Endometrial microvascular endothelial cells (primary cell): Measurements from ENCODE around the gene TMEM120B. TPM values are rescaled to one million over a fixed set of nuclear protein-coding genes. Genes with fewer than 3 reads are reported as not detected.
"Not testable (repeated sequence)": the region's sequence is repeated elsewhere in the genome, so short reads cannot be mapped to it uniquely, and the experiment has no call there.

Experiments used
- in situ Hi-C: cut with HindIII; loops from 2 replicates; pipeline ENCODE4 v1.10.0; 2017; ENCODE audit warnings: low sequenced_read_pairs, low pct_unique_long_range_greater_than_20kb; ENCODE audit errors: inconsistent ontology term
- total RNA-seq: library from RNA; depleted of rRNA; stranded (reverse); fragments of >200 nt; gene quantifications from one replicate; pipeline ENCODE4 v1.2.3, GENCODE V29; 2015; ENCODE audit errors: inconsistent ontology term

The TMEM120B gene
- total RNA-seq, 1 donor from 2014 or later, result 9.8 TPM

DNA sequence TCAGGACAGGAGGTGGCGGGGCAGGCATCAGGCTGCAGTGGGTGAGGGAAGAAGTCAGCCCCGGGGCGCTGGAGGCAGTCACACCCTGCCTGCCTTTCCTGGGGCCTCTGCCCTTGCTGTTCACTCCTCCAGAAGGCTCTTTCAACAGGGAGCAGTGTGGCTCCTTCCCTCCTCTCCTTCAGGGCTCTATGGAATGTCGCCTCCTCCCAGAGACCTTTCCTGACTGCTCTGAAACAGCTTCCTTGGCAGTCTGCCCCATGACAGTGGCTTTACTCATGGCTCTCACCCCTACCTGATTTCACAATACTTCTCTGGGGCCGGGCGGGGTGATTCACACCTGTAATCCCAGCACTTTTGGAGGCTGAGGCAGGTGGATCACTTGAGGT lies 73.9 kb downstream of the TMEM120B start:
- in situ Hi-C loops, result no loop called here

GRCh38 chr12:121787063-121788025 lies 74.8 kb downstream of the TMEM120B start:
- in situ Hi-C loops, result no loop called here

DNA sequence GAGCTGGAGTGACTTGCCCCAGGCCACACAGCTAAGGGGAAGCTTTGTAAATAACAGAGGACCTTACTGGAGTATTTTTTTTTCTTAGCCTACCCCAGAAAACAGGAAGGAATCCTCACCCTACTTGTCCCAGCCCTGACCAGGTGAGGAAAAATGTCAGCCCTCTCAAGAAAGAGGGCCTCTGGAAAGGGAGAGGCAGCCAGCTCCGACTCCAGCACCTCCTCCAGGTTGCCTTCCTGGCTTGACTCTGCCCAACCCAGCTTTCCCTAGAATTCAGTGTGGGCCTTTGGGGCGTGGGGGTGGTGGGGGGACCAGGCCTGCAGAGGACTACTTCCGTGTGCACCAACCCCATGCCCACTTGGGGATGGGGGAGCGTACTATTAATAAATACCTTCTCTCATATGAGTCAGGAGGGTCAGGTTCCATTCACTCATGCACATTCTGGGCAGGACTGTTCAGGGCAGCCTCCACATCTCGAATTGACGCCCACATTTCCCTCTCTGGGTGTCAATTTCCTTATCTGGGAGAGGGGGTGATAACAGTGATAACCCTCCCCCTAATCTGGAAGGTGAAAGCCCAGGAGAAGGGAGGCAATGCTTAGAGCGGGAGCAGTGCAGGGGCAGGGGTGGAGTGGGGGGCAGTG lies 75.7 kb downstream of the TMEM120B start:
- in situ Hi-C loops, result no loop called here

- in situ Hi-C loops, result no loop called here
These were observed 76.8 kb downstream of the TMEM120B start for GRCh38 chr12:121789233-121789781.

DNA sequence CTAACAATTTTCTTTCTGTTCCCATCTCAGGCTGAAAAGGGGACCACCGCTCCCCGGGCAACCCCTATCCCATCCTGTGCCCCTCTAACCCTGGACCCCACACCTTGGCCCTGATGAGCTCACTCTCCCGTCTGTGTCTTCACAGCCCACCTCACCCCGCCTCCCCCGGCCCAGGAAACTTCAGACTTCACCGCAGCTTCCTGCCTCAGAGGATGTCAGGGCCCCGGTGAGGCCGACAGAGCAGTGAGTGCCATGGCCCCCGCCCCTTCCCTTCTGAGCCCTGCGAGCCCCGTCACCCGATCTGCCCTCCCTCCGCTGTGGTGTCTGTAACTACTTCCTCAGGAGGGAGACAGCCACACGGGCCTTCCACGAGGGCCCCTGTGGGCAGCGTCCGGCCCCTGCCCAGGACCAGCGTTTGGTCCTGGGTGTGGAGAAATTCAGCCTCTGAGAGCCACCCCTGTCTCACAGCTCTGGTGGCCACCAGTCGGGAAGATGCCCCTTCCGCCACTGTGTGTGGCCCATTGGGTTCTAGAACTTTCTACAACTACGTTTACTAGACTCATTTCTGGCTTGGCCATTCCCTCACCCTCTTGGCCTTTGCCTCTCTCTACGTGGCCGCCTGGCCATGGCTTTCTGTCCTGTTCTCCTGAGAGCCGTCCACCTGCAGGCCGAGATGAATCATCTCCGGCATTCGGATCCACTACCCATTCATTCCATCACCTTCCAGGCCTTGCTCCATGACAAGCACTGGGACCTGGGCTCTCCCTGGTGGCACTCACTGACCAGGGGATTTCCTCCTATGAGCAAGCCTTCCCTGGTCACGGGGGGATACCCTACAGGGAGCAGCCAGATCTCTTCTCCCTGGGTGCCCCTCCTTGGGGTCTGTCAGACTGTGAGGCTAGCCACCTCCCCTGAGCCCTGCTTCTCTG lies 77.5 kb downstream of the TMEM120B start:
- in situ Hi-C loops, result no loop called here

DNA sequence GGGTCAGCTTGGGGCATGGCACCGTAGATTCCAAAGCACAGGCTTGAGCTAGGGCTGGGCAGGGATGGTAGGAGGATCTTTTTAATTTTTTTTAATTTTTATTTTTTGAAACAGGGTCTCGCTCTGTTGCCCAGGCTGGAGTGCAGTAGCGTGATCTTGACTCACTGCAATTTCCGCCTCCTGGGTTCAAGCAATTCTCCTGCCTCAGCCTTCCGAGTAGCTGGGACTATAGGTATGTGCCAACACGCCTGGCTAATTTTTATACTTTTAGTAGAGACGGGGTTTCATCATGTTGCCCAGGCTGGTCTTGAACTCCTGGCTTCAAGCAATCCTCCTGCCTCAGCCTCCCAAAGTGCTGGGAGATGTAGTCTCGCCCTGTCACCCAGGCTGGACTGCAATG lies 78.2 kb downstream of the TMEM120B start:
- in situ Hi-C loops, result not testable (repeated sequence)

- in situ Hi-C loops, result no loop called here
These were observed 79.4 kb downstream of the TMEM120B start for GRCh38 chr12:121791671-121792551.

DNA sequence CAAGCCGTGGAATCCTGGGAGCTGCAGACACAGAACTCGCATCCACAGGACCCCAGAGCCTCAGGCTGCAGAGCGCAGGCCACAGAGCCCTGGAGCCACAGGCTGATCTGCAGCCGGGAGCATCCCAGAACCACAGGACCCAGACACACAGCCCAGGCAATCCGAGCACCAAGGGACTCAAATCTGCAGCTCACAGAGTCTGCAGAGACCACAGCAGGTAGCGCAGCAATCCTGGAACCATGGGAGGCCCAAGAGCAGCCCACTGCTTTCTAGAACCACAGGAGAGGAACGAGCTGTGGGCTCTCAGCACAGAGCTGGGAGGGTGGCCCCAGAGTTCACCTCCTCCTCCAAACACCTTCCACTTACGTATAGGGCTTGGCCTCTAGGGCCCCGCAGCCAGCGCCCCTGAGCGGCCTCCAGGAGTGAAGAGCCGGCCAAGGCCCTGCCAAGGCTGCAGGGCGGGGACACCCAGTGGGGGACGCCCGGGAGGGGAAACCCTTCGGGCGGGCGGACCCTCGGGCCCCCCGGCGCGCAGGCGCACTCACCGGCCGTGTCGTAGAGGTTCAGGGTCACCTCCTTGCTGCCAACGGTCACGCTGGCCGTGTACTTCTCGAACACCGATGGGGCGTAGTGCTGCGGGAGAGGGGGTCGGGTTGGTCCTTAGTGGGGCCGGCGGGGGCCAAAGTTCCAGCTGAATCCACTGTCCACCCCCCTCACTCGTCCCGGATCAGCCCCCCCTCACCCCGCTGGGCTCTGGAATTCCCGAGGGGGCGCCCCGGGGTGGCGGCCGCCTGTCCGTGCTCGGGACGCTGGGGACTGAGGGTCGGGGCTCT lies 80.3 kb downstream of the TMEM120B start:
- in situ Hi-C loops, result no loop called here

DNA sequence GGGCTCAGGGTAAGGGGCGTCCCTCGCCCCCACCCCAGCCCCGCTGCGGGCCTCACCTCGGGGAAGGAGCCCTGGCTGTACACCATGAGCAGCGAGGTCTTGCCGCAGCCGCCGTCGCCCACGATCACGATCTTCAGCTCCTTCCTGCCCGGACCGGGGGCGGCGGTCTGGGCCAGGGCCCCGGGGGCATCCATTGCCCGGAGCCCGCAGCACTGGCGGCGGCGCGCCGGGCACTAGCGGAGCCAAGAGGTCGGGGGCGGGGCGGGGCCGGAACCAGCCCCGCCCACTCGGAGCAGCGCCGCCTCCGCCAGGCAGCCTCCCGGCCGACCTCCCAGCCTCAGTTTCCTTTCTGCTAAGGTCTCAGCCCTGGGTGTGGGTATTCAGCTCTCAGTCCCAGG lies 80.9 kb downstream of the TMEM120B start, which contains the start of gene RHOF:
Gene RHOF (minus strand): TSS at position 249 of the 398 bp plus-strand sequence. CDS start 55 bp downstream, at position 194.
- in situ Hi-C loops, result no loop called here

- in situ Hi-C loops, result no loop called here
These were observed 81.4 kb downstream of the TMEM120B start for GRCh38 chr12:121793838-121794533.

- in situ Hi-C loops, result no loop called here
These were observed 82.0 kb downstream of the TMEM120B start for GRCh38 chr12:121794534-121795033.

GRCh38 chr12:121795034-121795968 lies 82.7 kb downstream of the TMEM120B start:
- in situ Hi-C loops, result no loop called here

GRCh38 chr12:121796855-121797751 lies 84.6 kb downstream of the TMEM120B start:
- in situ Hi-C loops, result no loop called here
